ENCODE data around the gene KIDINS220. TPM values are rescaled to one million over a fixed set of nuclear protein-coding genes. Genes with fewer than 3 reads are reported as not detected.
A peak's percentile ranks its signal among the peaks of the same experiment; 100 is the strongest.

KIDINS220 gene
- total and polyA plus RNA-seq, 2 of the 13 experiments (the other 11 are each of a cell fraction or from before 2014, with no cell fraction given): 25.2 to 32.3 TPM

DNA sequence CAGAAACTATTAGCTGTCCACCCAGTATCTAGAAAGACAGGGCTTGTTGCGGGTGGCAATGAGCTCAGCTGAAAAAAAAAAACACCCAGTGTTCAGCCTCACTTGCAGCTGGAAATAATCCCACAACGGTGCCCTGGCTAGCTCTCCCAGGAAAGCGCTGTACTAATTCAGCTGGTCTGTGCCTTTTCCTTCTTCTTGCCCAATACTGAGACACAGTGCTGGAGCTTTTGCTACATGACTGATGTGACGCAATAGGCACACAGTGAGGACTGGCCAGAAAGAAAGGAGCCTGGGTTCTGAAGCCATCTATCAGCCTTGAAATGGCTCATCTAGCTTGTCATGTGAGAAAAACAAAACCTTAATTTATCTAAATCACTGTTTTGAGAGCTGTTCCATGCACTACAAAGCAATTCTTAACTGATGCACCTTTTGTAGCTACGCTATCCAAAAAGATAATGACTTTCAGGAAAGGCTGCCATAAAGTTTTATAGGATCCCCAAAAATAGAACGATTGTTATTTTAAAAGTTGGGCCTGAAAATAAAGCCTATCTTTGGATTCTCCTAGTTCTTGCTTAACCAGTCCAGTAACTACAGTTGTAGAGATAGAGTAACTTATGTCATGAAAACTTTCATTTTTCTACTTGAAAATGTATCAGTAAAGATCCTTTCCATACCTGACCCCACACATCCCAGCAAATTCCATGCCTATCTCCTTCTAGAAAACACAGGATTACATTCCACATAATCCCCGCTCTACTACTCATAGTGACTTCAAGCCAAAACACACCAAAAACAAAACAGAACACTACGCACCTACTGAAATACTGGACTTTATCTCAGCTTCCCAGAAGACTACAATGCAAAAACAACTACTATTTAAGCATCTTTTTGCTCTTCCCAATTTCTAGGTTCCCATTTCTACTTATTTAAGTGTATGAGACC lies 15.9 kb downstream of the KIDINS220 start (continued):
- peak; percentile 56; the same call in 1 of the 2 replicates for TF ChIP-seq MIER2 (CRISPR knock-in tag; IDR thresholded peaks at IDR 0.05)
- TF ChIP-seq RCOR2 (CRISPR knock-in tag; IDR thresholded peaks at IDR 0.05): 0 out of 2 replicates have a peak, but pooled peaks have one; percentile 21
- TF ChIP-seq ZNF513 (CRISPR knock-in tag; conservative IDR thresholded peaks at IDR 0.05): no peak
- TF ChIP-seq, protein P1, sequence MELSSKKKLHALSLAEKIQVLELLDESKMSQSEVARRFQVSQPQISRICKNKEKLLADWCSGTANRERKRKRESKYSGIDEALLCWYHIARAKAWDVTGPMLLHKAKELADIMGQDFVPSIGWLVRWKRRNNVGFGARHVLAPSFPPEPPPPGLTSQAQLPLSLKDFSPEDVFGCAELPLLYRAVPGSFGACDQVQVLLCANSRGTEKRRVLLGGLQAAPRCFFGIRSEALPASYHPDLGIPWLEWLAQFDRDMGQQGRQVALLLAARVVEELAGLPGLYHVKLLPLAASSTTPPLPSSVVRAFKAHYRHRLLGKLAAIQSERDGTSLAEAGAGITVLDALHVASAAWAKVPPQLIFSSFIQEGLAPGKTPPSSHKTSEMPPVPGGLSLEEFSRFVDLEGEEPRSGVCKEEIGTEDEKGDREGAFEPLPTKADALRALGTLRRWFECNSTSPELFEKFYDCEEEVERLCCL (CRISPR knock-in tag; IDR thresholded peaks at IDR 0.05; ENCODE audit: borderline replicate concordance): no peak
- no peak for TF ChIP-seq RERE (CRISPR knock-in tag; IDR thresholded peaks at IDR 0.05; ENCODE audit: low read depth)
- TF ChIP-seq MYPOP (CRISPR knock-in tag; IDR thresholded peaks at IDR 0.05): no peak
- no peak for TF ChIP-seq ZKSCAN8 (CRISPR knock-in tag; IDR thresholded peaks at IDR 0.05; ENCODE audit: borderline replicate concordance)
- no peak for TF ChIP-seq ZFP90 (CRISPR knock-in tag; IDR thresholded peaks at IDR 0.05; ENCODE audit: borderline replicate concordance)
- no peak for TF ChIP-seq ZNF557 (CRISPR knock-in tag; IDR thresholded peaks at IDR 0.05)
- TF ChIP-seq REL (CRISPR knock-in tag; conservative IDR thresholded peaks at IDR 0.05): no peak
- no peak for TF ChIP-seq RAD21 (CRISPR knock-in tag; IDR thresholded peaks at IDR 0.05)
- no peak for TF ChIP-seq BORCS8-MEF2B (CRISPR knock-in tag; IDR thresholded peaks at IDR 0.05)
- no peak for TF ChIP-seq KLF13 (CRISPR knock-in tag; IDR thresholded peaks at IDR 0.05)
- TF ChIP-seq, protein P2, sequence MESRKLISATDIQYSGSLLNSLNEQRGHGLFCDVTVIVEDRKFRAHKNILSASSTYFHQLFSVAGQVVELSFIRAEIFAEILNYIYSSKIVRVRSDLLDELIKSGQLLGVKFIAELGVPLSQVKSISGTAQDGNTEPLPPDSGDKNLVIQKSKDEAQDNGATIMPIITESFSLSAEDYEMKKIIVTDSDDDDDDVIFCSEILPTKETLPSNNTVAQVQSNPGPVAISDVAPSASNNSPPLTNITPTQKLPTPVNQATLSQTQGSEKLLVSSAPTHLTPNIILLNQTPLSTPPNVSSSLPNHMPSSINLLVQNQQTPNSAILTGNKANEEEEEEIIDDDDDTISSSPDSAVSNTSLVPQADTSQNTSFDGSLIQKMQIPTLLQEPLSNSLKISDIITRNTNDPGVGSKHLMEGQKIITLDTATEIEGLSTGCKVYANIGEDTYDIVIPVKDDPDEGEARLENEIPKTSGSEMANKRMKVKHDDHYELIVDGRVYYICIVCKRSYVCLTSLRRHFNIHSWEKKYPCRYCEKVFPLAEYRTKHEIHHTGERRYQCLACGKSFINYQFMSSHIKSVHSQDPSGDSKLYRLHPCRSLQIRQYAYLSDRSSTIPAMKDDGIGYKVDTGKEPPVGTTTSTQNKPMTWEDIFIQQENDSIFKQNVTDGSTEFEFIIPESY (CRISPR knock-in tag; IDR thresholded peaks at IDR 0.05): peak; percentile 85
- TF ChIP-seq SUZ12 (IDR thresholded peaks at IDR 0.05; ENCODE audit: low read depth, low read length): no peak
- TF ChIP-seq TBL1XR1 (IDR thresholded peaks at IDR 0.05; ENCODE audit: borderline replicate concordance, low read length, partially characterized antibody): peak; percentile 92

Data from HepG2 (cell line).